RWPE2 (cell line): ENCODE results near the gene PCDHB8.
"Not testable (repeated sequence)": the region's sequence is repeated elsewhere in the genome, so short reads cannot be mapped to it uniquely, and the experiment has no call there.

ENCODE experiments used
- ATAC-seq: fragments of 200-7000 bp; cut with Tn5 transposase; 3 replicates; pipeline ENCODE4 v1.9.1; 2021; ENCODE audit warnings: low read depth
- DNase-seq: peaks from one replicate; pipeline ENCODE4 v3.0.0-alpha.2; 2020; ENCODE audit warnings: low spot score
- H3K27ac ChIP-seq: fragments of 450-650 bp; 2 replicates; pipeline ENCODE4 v1.5.1; 2017; ENCODE audit warnings: mild to moderate bottlenecking; ENCODE audit not compliant: poor library complexity, severe bottlenecking
- H3K27me3 ChIP-seq: fragments of 250-450 bp; sonication (Bioruptor Pico); 2 replicates; pipeline ENCODE4 v1.5.1; 2021; ENCODE audit warnings: mild to moderate bottlenecking, moderate library complexity; ENCODE audit not compliant: insufficient read depth, poor library complexity, severe bottlenecking
- H3K36me3 ChIP-seq: fragments of 250-450 bp; sonication (Bioruptor Pico); 2 replicates; pipeline ENCODE4 v1.5.1; 2020; ENCODE audit warnings: low read depth, mild to moderate bottlenecking, moderate library complexity
- H3K4me1 ChIP-seq: fragments of 250-450 bp; sonication (Bioruptor Pico); 2 replicates; pipeline ENCODE4 v1.5.1; 2021; ENCODE audit warnings: mild to moderate bottlenecking, moderate library complexity; ENCODE audit not compliant: insufficient read depth, poor library complexity, severe bottlenecking
- H3K4me3 ChIP-seq: fragments of 250-450 bp; sonication (Bioruptor Pico); 2 replicates; pipeline ENCODE4 v1.5.1; 2021; ENCODE audit warnings: mild to moderate bottlenecking, moderate library complexity; ENCODE audit not compliant: severe bottlenecking
- H3K9me3 ChIP-seq: fragments of 250-450 bp; sonication (Bioruptor Pico); 2 replicates; pipeline ENCODE4 v1.5.1; 2021; ENCODE audit warnings: mild to moderate bottlenecking, moderate library complexity; ENCODE audit not compliant: severe bottlenecking
- CTCF ChIP-seq: fragments of 450-650 bp; IDR thresholded peaks from one replicate; pipeline ENCODE4 v1.5.1; 2017; ENCODE audit warnings: mild to moderate bottlenecking, moderate library complexity; ENCODE audit not compliant: poor library complexity, severe bottlenecking

Gene PCDHB8

GRCh38 chr5:141177577-141178191 is at the start of gene PCDHB8:
Gene PCDHB8, plus strand, starts transcription at chr5:141177790. Its CDS starts 245 bp downstream, at chr5:141178035.
- H3K27me3 ChIP-seq = peaks cover 78% of the 10 kb centered on the region
- H3K9me3 ChIP-seq = peaks cover 24% of the 10 kb centered on the region
- not testable (repeated sequence) for ATAC-seq, H3K4me3 ChIP-seq, H3K4me1 ChIP-seq, H3K27ac ChIP-seq, DNase-seq, H3K36me3 ChIP-seq

- DNase-seq (no peak), ATAC-seq (no peak; the same call in 2 of the 3 replicates)
- Histone ChIP-seq H3K36me3 (no peaks in the 10 kb centered on the region), H3K9me3 (peaks cover 10% of the 10 kb centered on the region), H3K4me3 (peak within 1 kb of the TSS; percentile 8), H3K27ac (no peak within 1 kb of the TSS), H3K4me1 (no peaks in the 10 kb centered on the region), H3K27me3 (peaks cover 54% of the 10 kb centered on the region)
- peak; percentile 62 for TF ChIP-seq CTCF
Observed at GRCh38 chr5:141135030-141135717, 42.4 kb upstream of the PCDHB8 start, which contains the start of gene PCDHB5. Gene PCDHB5, plus strand, starts transcription at chr5:141135206. Its CDS starts 229 bp downstream, at chr5:141135435.

- peak overlapping the region; percentile 8 for H3K4me3 ChIP-seq
- peaks cover 10% of the 10 kb centered on the region for H3K9me3 ChIP-seq
- ATAC-seq = no peak
- DNase-seq = no peak
- no peak overlapping the region for H3K27ac ChIP-seq
- no peaks in the 10 kb centered on the region for H3K36me3 ChIP-seq
- H3K27me3 ChIP-seq = peaks cover 50% of the 10 kb centered on the region
- no peak for TF ChIP-seq CTCF
- no peaks in the 10 kb centered on the region for H3K4me1 ChIP-seq
Observed at GRCh38 chr5:141135718-141136266, 41.8 kb upstream of the PCDHB8 start.

- not testable (repeated sequence) for H3K4me3 ChIP-seq, H3K9me3 ChIP-seq, DNase-seq, H3K27ac ChIP-seq, H3K4me1 ChIP-seq, H3K36me3 ChIP-seq, ATAC-seq
- H3K27me3 ChIP-seq = peaks cover 39% of the 10 kb centered on the region
Observed at GRCh38 chr5:141137346-141137745, 40.2 kb upstream of the PCDHB8 start.

- no peak within 1 kb of the TSS for H3K27ac ChIP-seq
- H3K4me1 ChIP-seq = no peaks in the 10 kb centered on the region
- no peak within 1 kb of the TSS for H3K4me3 ChIP-seq
- no peaks in the 10 kb centered on the region for H3K36me3 ChIP-seq
- ATAC-seq (0 out of 3 replicates have a peak, but pooled peaks have one; percentile 23), DNase-seq (no peak)
- H3K27me3 ChIP-seq = peaks cover 72% of the 10 kb centered on the region
- TF ChIP-seq CTCF = peak; percentile 64
- H3K9me3 ChIP-seq = peaks cover 2% of the 10 kb centered on the region
Observed at GRCh38 chr5:141149812-141150211, 27.8 kb upstream of the PCDHB8 start, which contains the start of gene PCDHB6. Gene PCDHB6, plus strand, starts transcription at chr5:141150057. Its CDS starts 201 bp downstream, at chr5:141150258.
